Ectodermal cell (in vitro differentiated cells): ENCODE results near the gene WDR89.
"Not testable (repeated sequence)": the region's sequence is repeated elsewhere in the genome, so short reads cannot be mapped to it uniquely, and the experiment has no call there.

ENCODE experiments used
- H3K27ac ChIP-seq: 2 replicates; pipeline ENCODE4 v1.7.0; 2013; ENCODE audit warnings: mild to moderate bottlenecking, low read depth, low read length; ENCODE audit not compliant: insufficient read depth, poor library complexity, severe bottlenecking
- H3K27me3 ChIP-seq: 2 replicates; pipeline ENCODE4 v1.7.0; 2013; ENCODE audit warnings: mild to moderate bottlenecking, low read length; ENCODE audit not compliant: insufficient read depth, control insufficient read depth, poor library complexity, severe bottlenecking
- H3K36me3 ChIP-seq: one replicate; pipeline ENCODE4 v1.7.0; 2013; ENCODE audit warnings: low read length; ENCODE audit not compliant: control insufficient read depth, insufficient read depth
- H3K4me1 ChIP-seq: one replicate; pipeline ENCODE4 v1.7.0; 2013; ENCODE audit warnings: low read length; ENCODE audit not compliant: control insufficient read depth, insufficient read depth
- H3K4me3 ChIP-seq: 2 replicates; pipeline ENCODE4 v1.7.0; 2013; ENCODE audit warnings: low read depth, low read length, control low read depth; ENCODE audit not compliant: insufficient read depth
- H3K9me3 ChIP-seq: 2 replicates; pipeline ENCODE4 v1.7.0; 2013; ENCODE audit warnings: mild to moderate bottlenecking, low read length, moderate library complexity; ENCODE audit not compliant: control insufficient read depth
- WGBS, 2 experiments: methylation state at CpG; one replicate each; pipeline ENCODE4 v1.1.7; 2013; ENCODE audit warnings: missing lambda C conversion rate in 2 of 2; 5-methylcytosine and 5-hydroxymethylcytosine counted together

WDR89 gene

GRCh38 chr14:63633801-63634200, 7.9 kb downstream of the WDR89 start:
- H3K36me3 ChIP-seq, result peaks cover 5% of the 10 kb centered on the region
- H3K27me3 ChIP-seq, result no peaks in the 10 kb centered on the region
- no peaks in the 10 kb centered on the region for H3K9me3 ChIP-seq
- H3K27ac ChIP-seq, result no peak overlapping the region
- WGBS, 2 experiments, result 94 to 95% methylated on average over 6 to 7 of the region's 7 CpGs
- H3K4me1 ChIP-seq, result no peaks in the 10 kb centered on the region
- no peak overlapping the region for H3K4me3 ChIP-seq

GRCh38 chr14:63632932-63633514, 8.6 kb downstream of the WDR89 start:
- Histone ChIP-seq H3K4me1 (no peaks in the 10 kb centered on the region), H3K36me3 (peaks cover 5% of the 10 kb centered on the region), H3K4me3 (no peak overlapping the region), H3K9me3 (no peaks in the 10 kb centered on the region), H3K27me3 (no peaks in the 10 kb centered on the region), H3K27ac (no peak overlapping the region)

GRCh38 chr14:63624701-63625100, 17.0 kb downstream of the WDR89 start:
- H3K9me3 ChIP-seq, result no peaks in the 10 kb centered on the region
- H3K36me3 ChIP-seq, result peaks cover 4% of the 10 kb centered on the region

GRCh38 chr14:63624203-63624602, 17.5 kb downstream of the WDR89 start:
- Histone ChIP-seq H3K27me3 (no peaks in the 10 kb centered on the region), H3K4me3 (no peak overlapping the region), H3K27ac (no peak overlapping the region), H3K9me3 (no peaks in the 10 kb centered on the region), H3K4me1 (no peaks in the 10 kb centered on the region), H3K36me3 (peaks cover 4% of the 10 kb centered on the region)
- WGBS, 2 experiments, result 88 to 98% methylated on average over 4 of the region's 4 CpGs

More at GRCh38 chr14:63624701-63625100, 17.0 kb downstream of the WDR89 start:
- Histone ChIP-seq H3K27ac (no peak overlapping the region), H3K4me3 (no peak overlapping the region), H3K4me1 (no peaks in the 10 kb centered on the region), H3K27me3 (no peaks in the 10 kb centered on the region)
- WGBS, 2 experiments, result 92 to 100% methylated on average over 2 to 3 of the region's 4 CpGs

GRCh38 chr14:63621975-63622374, 19.7 kb downstream of the WDR89 start:
- 92 to 94% methylated on average over 7 of the region's 7 CpGs for WGBS, 2 experiments

GRCh38 chr14:63616015-63616414, 25.7 kb downstream of the WDR89 start:
- Histone ChIP-seq H3K4me1 (no peaks in the 10 kb centered on the region), H3K36me3 (no peaks in the 10 kb centered on the region), H3K27ac (no peak overlapping the region), H3K27me3 (no peaks in the 10 kb centered on the region), H3K9me3 (no peaks in the 10 kb centered on the region), H3K4me3 (no peak overlapping the region)
- WGBS, 2 experiments, result 95 to 98% methylated on average over 5 of the region's 5 CpGs

More at GRCh38 chr14:63621975-63622374, 19.7 kb downstream of the WDR89 start:
- not testable (repeated sequence) for H3K27ac ChIP-seq, H3K4me3 ChIP-seq, H3K4me1 ChIP-seq, H3K36me3 ChIP-seq, H3K9me3 ChIP-seq, H3K27me3 ChIP-seq

- 93 to 97% methylated on average over 2 to 4 of the region's 4 CpGs for WGBS, 2 experiments
- H3K27ac ChIP-seq, result no peak overlapping the region
- no peaks in the 10 kb centered on the region for H3K36me3 ChIP-seq
- H3K27me3 ChIP-seq, result no peaks in the 10 kb centered on the region
- H3K4me1 ChIP-seq, result no peaks in the 10 kb centered on the region
- no peaks in the 10 kb centered on the region for H3K9me3 ChIP-seq
- no peak overlapping the region for H3K4me3 ChIP-seq
Observed at GRCh38 chr14:63614679-63615363, 26.9 kb downstream of the WDR89 start.

- Histone ChIP-seq H3K27me3 (no peaks in the 10 kb centered on the region), H3K9me3 (no peaks in the 10 kb centered on the region), H3K4me3 (no peak overlapping the region), H3K4me1 (no peaks in the 10 kb centered on the region), H3K36me3 (no peaks in the 10 kb centered on the region), H3K27ac (no peak overlapping the region)
- WGBS, 2 experiments, result 87 to 92% methylated on average over 7 of the region's 7 CpGs
Observed at GRCh38 chr14:63611078-63611477, 30.6 kb downstream of the WDR89 start.

GRCh38 chr14:63605041-63605532, 36.6 kb downstream of the WDR89 start:
- H3K4me1 ChIP-seq, result no peaks in the 10 kb centered on the region
- H3K27ac ChIP-seq, result no peak overlapping the region
- no peaks in the 10 kb centered on the region for H3K9me3 ChIP-seq
- WGBS, 2 experiments, result 93 to 94% methylated on average over 10 of the region's 10 CpGs
- no peaks in the 10 kb centered on the region for H3K27me3 ChIP-seq
- H3K4me3 ChIP-seq, result no peak overlapping the region
- peaks cover 5% of the 10 kb centered on the region for H3K36me3 ChIP-seq

GRCh38 chr14:63604626-63605025, 37.0 kb downstream of the WDR89 start:
- Histone ChIP-seq H3K4me3 (no peak overlapping the region), H3K36me3 (peaks cover 6% of the 10 kb centered on the region), H3K9me3 (no peaks in the 10 kb centered on the region), H3K4me1 (no peaks in the 10 kb centered on the region), H3K27ac (no peak overlapping the region), H3K27me3 (no peaks in the 10 kb centered on the region)
- 96 to 97% methylated on average over 5 of the region's 5 CpGs for WGBS, 2 experiments
